ENCODE measurements around the gene TRRAP. TPM values are rescaled to one million over a fixed set of nuclear protein-coding genes. Genes with fewer than 3 reads are reported as not detected.

The TRRAP gene
- total and polyA plus RNA-seq, 2 of the 8 experiments (the other 6 are each of a cell fraction or from before 2014, with no cell fraction given) = 21.7 to 48.6 TPM

GRCh38 chr7:98831641-98832221, 46.6 kb upstream of the TRRAP start:
- POLR2A ChIA-PET (ENCODE audit: partially characterized antibody) = interaction anchor here (1.0 kb wide), 2 partner anchors 57 to 60 kb away, joined by 3 read pairs; no protein-coding TSS in a partner anchor
- no peak for FAIRE-seq
- peak in 1 of 2 experiments; percentile 87 for DNase-seq (ENCODE audit: low read depth in 1 of 2, low spot score in 2 of 2)
- no peak for TF ChIP-seq RXRA (IDR thresholded peaks at IDR 0.05; ENCODE audit: insufficient read depth, low read depth, low read length)
- TF ChIP-seq ATF2 (IDR thresholded peaks at IDR 0.05; ENCODE audit: low read length) = no peak
- peak; percentile 61 to 85 (median 82) for TF ChIP-seq CTCF (IDR thresholded peaks at IDR 0.05; ENCODE audit: control extremely low read depth in 1 of 3, insufficient read depth in 1 of 3, low read depth in 1 of 3, low read length in 3 of 3)
- peak; percentile 42 to 59; a peak in 3 of 4 replicates for TF ChIP-seq RAD21 (IDR thresholded peaks at IDR 0.05 in 1 of 2, conservative IDR thresholded peaks at IDR 0.05 in 1 of 2; ENCODE audit: low read depth in 2 of 2, low read length in 2 of 2)
- TF ChIP-seq ASH2L (IDR thresholded peaks at IDR 0.05; ENCODE audit: low read length) = no peak
- TF ChIP-seq SIX5 (IDR thresholded peaks at IDR 0.05; ENCODE audit: low read depth, low read length) = no peak
- TF ChIP-seq MAFK (IDR thresholded peaks at IDR 0.05; ENCODE audit: low read depth, low read length) = no peak
- TF ChIP-seq KDM1A (IDR thresholded peaks at IDR 0.05; ENCODE audit: borderline replicate concordance, low read length) = peak; percentile 14; the same call in 1 of the 2 replicates

More at GRCh38 chr7:98831641-98832221, 46.6 kb upstream of the TRRAP start:
- peaks cover 0 to 9% (median 1%) of the 10 kb centered on the region in 4 experiments; a peak in 6 of 7 replicates for H3K4me1 ChIP-seq (replicated peaks in 1 of 4; ENCODE audit: control insufficient read depth in 3 of 4, insufficient read depth in 4 of 4, low read length in 3 of 4)
- H3K56ac ChIP-seq (replicated peaks; ENCODE audit: insufficient read length, low read depth, low read length) = no peak overlapping the region
- no peaks in the 10 kb centered on the region for H3K23me2 ChIP-seq (ENCODE audit: low read depth, low read length)
- no peak overlapping the region for H2AK5ac ChIP-seq (ENCODE audit: low read depth, low read length)
- H3K4me2 ChIP-seq (ENCODE audit: insufficient read depth in 1 of 2, low read depth in 2 of 2, low read length in 2 of 2) = no peak overlapping the region
- CTCF ChIA-PET (ENCODE audit: partially characterized antibody) = interaction anchor here (0.6 to 17.3 kb wide), 58 partner anchors 10 to 530 kb away, joined by 3 to 365 read pairs (median 4); partner anchors contain the start of genes NPTX2 and TRRAP
- H2BK20ac ChIP-seq (ENCODE audit: low read length) = no peak overlapping the region
- H3K4ac ChIP-seq (replicated peaks; ENCODE audit: insufficient read length, low read depth, low read length) = no peak overlapping the region
- no peaks in the 10 kb centered on the region for H3K27me3 ChIP-seq (replicated peaks in 1 of 4; ENCODE audit: control insufficient read depth in 3 of 4, extremely low read depth in 1 of 4, insufficient read depth in 3 of 4, low read length in 3 of 4)
- no peak overlapping the region for H3K23ac ChIP-seq (ENCODE audit: insufficient read length)
- H2BK12ac ChIP-seq (ENCODE audit: low read depth, low read length) = no peak overlapping the region
- no peak overlapping the region for H4K91ac ChIP-seq (replicated peaks; ENCODE audit: insufficient read length, low read length)
- H4K20me1 ChIP-seq (replicated peaks in 1 of 2; ENCODE audit: control insufficient read depth in 1 of 2, insufficient read depth in 2 of 2, low read length in 2 of 2) = no peaks in the 10 kb centered on the region
- H3K36me3 ChIP-seq (ENCODE audit: control insufficient read depth in 2 of 4, insufficient read depth in 4 of 4, low read length in 3 of 4) = no peaks in the 10 kb centered on the region
- no peak overlapping the region; the same call in 1 of the 2 replicates for H2BK15ac ChIP-seq (ENCODE audit: low read length)
- no peak overlapping the region for H3K9ac ChIP-seq (replicated peaks in 1 of 4; ENCODE audit: extremely low read depth in 1 of 4, low read depth in 3 of 4, low read length in 3 of 4)
- H3K14ac ChIP-seq (ENCODE audit: insufficient read length) = no peak overlapping the region
- WGBS, 2 experiments (ENCODE audit: extremely low coverage in 1 of 2, insufficient coverage in 1 of 2, insufficient read length in 1 of 2, insufficient replicate concordance in 2 of 2, low coverage in 1 of 2, low lambda C conversion rate in 2 of 2, missing lambda C conversion rate in 1 of 2) = 76% methylated on average over 8 of the region's 8 CpGs; no CpG with 5 or more reads in 1 of the 2 experiments
- H2BK5ac ChIP-seq (ENCODE audit: low read depth, low read length) = peak overlapping the region; percentile 8; the same call in 1 of the 2 replicates
- no peak overlapping the region for H2BK120ac ChIP-seq (replicated peaks; ENCODE audit: low read depth, low read length)
- no peak overlapping the region for H3K27ac ChIP-seq (ENCODE audit: low read depth, low read length)
- H3K18ac ChIP-seq (ENCODE audit: extremely low read depth, low read length) = no peak overlapping the region
- no peak overlapping the region for H4K5ac ChIP-seq (ENCODE audit: insufficient read length, low read depth, low read length)
- no peaks in the 10 kb centered on the region for H3K79me1 ChIP-seq (ENCODE audit: low read depth, low read length)
- H3K79me2 ChIP-seq (ENCODE audit: control insufficient read depth in 1 of 2, insufficient read depth in 2 of 2, low read length in 2 of 2) = no peaks in the 10 kb centered on the region
- no peaks in the 10 kb centered on the region for H3K9me3 ChIP-seq (ENCODE audit: insufficient read depth in 2 of 2, low read depth in 1 of 2, low read length in 1 of 2)
- no peak overlapping the region for H3K4me3 ChIP-seq (ENCODE audit: extremely low read depth in 1 of 4, insufficient read depth in 2 of 4, low read depth in 3 of 4, low read length in 4 of 4)
- no peak overlapping the region for H4K8ac ChIP-seq (ENCODE audit: extremely low read depth, insufficient read depth, low read length)
- no peak overlapping the region for H2AFZ ChIP-seq (ENCODE audit: low read length)

Measured in H1 (cell line).